C4-2B (cell line): ENCODE data around the gene CCSER1.
"Not testable (repeated sequence)": the region's sequence is repeated elsewhere in the genome, so short reads cannot be mapped to it uniquely, and the experiment has no call there.

ENCODE experiments used
- H3K27ac ChIP-seq: fragments of 450-650 bp; 2 replicates; pipeline ENCODE4 v1.5.1; 2017
- ZFX ChIP-seq: fragments of 450-650 bp; IDR thresholded peaks from 2 replicates; pipeline ENCODE4 v1.6.1; 2017
- TF ChIP-seq, protein P1 (sequence below): fragments of 450-650 bp; conservative IDR thresholded peaks from 2 replicates; pipeline ENCODE4 v1.5.1; 2017; ENCODE audit warnings: mild to moderate bottlenecking

The CCSER1 gene

DNA sequence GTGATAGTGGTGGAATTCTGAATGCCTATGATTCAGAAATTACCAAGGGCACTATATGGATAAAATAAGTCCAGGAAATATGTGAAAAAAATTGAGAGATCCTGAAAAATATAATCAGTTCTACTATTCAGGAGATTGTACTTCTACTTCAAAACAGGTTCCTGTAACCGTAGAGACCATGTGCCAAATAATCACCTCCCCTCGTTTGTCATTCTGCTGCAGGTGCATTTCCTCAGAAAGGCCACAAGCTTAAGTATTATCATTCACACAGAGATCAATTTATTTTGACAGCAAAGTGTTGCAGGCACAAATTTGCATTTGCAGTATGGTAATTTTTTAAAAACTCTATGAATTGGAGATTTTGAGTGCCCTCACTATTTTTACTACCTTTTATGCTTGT lies 1000.0 kb downstream of the CCSER1 start:
- no peak for TF ChIP-seq ZFX
- TF ChIP-seq, protein P1, sequence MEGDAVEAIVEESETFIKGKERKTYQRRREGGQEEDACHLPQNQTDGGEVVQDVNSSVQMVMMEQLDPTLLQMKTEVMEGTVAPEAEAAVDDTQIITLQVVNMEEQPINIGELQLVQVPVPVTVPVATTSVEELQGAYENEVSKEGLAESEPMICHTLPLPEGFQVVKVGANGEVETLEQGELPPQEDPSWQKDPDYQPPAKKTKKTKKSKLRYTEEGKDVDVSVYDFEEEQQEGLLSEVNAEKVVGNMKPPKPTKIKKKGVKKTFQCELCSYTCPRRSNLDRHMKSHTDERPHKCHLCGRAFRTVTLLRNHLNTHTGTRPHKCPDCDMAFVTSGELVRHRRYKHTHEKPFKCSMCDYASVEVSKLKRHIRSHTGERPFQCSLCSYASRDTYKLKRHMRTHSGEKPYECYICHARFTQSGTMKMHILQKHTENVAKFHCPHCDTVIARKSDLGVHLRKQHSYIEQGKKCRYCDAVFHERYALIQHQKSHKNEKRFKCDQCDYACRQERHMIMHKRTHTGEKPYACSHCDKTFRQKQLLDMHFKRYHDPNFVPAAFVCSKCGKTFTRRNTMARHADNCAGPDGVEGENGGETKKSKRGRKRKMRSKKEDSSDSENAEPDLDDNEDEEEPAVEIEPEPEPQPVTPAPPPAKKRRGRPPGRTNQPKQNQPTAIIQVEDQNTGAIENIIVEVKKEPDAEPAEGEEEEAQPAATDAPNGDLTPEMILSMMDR: no peak
- H3K27ac ChIP-seq: no peak overlapping the region

DNA sequence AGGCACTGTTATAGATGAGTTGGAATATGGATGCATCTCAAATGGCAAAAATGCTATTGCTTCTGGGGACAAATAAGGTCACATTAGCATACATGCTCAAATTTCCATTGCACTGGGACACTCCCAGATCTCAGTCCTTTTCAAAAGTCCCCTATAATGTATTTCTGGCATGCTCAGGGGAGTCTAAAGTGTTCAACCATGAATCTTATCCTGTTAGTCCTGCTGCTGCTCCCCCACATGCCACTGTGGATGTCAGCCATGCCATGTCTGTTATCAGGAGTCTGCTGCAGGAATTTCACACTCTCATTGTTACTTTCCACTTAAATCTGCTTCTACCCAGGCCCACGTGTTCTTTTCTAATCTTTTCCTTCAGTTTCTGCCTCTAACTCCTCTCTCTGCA lies 1000.6 kb downstream of the CCSER1 start:
- H3K27ac ChIP-seq: no peak overlapping the region
- TF ChIP-seq ZFX: no peak
- TF ChIP-seq, protein P1: no peak

DNA sequence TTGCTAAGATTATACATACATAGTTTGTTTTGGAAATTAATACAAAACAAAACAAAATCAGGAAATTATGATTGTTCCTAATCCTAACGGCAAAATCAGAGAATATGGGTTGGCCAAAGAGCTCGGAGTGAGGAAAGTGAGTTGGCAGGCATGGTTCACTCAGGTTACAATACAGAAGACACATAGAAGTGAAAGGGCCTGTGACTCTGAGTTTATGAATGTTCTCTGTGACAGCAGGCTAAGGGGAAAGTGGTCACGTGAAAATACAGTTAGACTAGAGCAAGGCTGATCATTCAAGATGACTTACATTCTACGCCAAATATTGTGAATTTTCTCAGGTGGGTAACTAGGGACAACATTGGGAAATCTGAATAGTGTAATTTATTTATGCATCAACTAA lies 1001.3 kb downstream of the CCSER1 start:
- no peak for TF ChIP-seq ZFX
- TF ChIP-seq, protein P1: no peak
- H3K27ac ChIP-seq: no peak overlapping the region

DNA sequence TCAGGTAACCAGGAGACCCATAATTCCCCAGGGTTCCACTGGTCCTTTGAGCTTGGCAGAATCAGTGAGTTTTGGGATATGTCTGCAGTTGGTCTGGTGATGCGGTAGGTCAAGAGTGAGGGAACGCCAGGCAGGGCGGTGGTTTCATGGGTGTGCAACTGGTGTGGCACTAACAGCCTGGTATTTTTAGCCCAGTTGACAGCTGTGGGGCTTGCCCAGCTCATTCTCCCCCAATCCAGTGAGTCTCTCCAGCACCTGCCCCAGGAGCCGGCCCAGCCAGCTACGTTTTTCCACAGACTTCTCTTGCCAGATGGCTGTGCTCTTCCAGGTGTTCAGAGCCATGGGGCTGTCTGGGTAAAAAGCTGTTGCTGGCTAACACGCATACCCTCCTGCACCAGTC lies 1019.9 kb downstream of the CCSER1 start:
- TF ChIP-seq, protein P1: no peak
- no peak for TF ChIP-seq ZFX
- no peak overlapping the region for H3K27ac ChIP-seq

DNA sequence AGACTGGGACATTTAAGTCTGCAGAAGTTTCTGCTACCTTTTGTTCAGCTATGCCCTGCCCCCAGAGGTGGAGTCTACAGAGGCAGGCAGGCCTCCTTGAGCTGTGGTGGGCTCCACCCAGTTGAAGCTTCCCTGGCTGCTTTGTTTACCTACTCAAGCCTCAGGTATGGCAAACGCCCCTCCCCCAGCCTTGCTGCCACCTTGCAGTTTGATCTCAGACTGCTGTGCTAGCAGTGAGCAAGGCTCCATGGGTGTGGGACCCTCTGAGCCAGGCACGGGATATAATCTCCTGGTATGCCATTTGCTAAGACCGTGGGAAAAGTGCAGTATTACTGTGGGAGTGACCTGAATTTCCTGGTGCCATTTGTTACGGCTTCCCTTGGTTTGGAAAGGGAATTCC lies 1026.8 kb downstream of the CCSER1 start:
- not testable (repeated sequence) for H3K27ac ChIP-seq

DNA sequence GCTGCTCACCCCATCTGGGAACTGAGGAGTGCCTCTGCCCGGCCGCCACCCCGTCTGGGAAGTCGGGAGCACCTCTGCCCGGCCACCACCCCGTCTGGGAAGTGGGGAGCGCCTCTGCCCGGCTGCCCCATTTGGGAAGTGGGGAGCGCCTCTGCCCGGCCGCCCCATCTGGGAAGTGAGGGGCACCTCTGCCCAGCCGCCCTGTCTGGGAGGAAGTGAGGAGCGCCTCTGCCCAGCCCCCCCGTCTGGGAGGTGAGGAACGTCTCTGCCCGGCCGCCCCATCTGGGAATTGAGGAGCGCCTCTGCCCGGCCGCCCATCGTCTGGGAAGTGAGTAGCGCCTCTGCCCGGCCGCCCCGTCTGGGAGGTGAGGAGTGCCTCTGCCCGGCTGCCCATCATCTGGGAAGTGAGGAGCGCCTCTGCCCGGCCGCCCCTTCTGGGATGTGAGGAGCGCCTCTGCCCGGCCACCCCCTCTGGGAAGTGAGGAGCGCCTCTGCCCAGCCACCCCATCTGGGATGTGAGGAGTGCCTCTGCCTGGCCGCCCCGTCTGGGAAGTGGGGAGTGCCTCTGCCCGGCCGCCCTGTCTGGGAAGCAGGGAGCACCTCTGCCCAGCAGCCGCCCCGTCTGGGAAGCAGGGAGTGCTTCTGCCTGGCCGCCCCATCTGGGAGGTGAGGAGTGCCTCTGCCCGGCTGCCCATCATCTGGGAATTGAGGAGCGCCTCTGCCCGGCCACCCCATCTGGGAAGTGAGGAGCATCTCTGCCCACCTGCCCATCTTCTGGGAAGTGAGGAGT lies 1040.9 kb downstream of the CCSER1 start:
- H3K27ac ChIP-seq: not testable (repeated sequence)

DNA sequence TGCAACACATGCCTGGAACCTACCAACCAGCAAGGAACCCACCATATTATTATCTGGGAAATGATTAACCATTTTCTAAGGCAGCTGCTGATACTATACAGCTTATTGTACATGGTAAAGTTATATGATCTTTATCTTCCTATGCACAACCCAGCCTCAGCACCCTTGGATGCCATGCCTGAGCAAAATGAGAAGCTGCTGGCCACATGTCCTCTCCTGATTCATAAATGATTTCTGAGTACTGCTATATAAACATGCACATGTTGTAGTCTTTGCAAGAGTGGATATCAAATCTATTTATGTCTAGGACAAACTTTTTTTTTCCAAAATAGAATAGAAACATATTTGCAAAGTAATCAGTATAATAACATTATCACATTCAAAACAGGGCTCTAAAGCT lies 1043.6 kb downstream of the CCSER1 start:
- no peak overlapping the region for H3K27ac ChIP-seq
- TF ChIP-seq, protein P1: no peak
- no peak for TF ChIP-seq ZFX

DNA sequence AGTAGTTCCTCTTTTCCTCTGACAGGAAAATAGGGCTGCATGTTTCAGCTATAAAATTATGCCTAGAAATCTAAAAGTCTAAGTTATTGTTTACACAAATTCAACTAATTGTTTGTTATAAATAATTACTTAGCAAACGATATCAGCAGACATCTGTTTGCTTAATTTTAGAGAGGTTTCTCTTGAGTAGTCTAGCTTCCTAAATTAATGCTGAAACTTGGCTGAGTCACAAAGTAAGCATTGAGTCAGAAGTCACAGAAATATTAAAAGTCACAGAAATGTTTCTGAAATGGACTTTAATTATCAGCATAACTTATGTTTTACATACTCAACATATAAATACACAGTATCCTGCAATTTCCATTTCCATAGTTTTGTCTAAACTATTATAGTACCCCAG lies 1044.0 kb downstream of the CCSER1 start:
- TF ChIP-seq, protein P1: no peak
- TF ChIP-seq ZFX: no peak
- no peak overlapping the region for H3K27ac ChIP-seq

DNA sequence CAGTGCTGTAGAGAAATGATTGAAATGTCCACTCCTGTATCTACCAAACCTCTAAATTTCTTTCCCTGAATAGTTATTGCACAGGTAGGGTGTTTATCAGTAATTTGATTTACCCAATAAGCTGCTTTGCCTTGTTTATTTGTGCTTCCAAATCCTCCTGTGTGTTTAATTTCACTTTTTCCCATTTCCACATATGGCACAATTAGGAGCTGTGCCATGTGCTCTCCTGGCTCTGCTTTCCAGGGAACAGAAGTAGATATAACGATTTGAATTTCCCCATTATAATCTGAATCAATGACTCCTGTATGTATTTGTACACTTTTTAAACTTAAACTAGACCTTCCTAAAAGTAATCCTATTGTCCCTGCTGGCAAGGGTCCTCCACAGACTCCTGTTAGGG lies 1057.9 kb downstream of the CCSER1 start:
- not testable (repeated sequence) for H3K27ac ChIP-seq
